Measurements from ENCODE around the gene CAMK1G.

GRCh38 chr1:209584231-209584672 is 738 bp downstream of the CAMK1G start:
- no peak for TF ChIP-seq E2F8 (IDR thresholded peaks at IDR 0.05; ENCODE audit: low read depth, partially characterized antibody)
- no peak for TF ChIP-seq TAF1 (IDR thresholded peaks at IDR 0.05; ENCODE audit: borderline replicate concordance, low read depth, low read length)
- no peak for TF ChIP-seq POLR2A (IDR thresholded peaks at IDR 0.05; ENCODE audit: low read depth, low read length)
- TF ChIP-seq CTCF (IDR thresholded peaks at IDR 0.05 in 2 of 3, conservative IDR thresholded peaks at IDR 0.05 in 1 of 3; ENCODE audit: control insufficient read depth in 2 of 3, extremely low read depth in 1 of 3, insufficient read depth in 1 of 3, low read depth in 3 of 3, low read length in 3 of 3): no peak
- TF ChIP-seq ZNF274 (IDR thresholded peaks at IDR 0.05; ENCODE audit: insufficient read depth, insufficient read length): no peak
- no peak for TF ChIP-seq FOS (IDR thresholded peaks at IDR 0.05; ENCODE audit: borderline replicate concordance, extremely low read depth, insufficient read length)
- TF ChIP-seq EZH2 (IDR thresholded peaks at IDR 0.05; ENCODE audit: borderline replicate concordance, control insufficient read depth, low read depth, low read length): no peak
- TF ChIP-seq CHD4 (IDR thresholded peaks at IDR 0.05): no peak
- no peak for TF ChIP-seq PAX8 (IDR thresholded peaks at IDR 0.05)
- no peak for TF ChIP-seq BACH1 (IDR thresholded peaks at IDR 0.05; ENCODE audit: borderline replicate concordance)
- no peak for TF ChIP-seq STAT1 (conservative IDR thresholded peaks at IDR 0.05)
- TF ChIP-seq SIN3A (IDR thresholded peaks at IDR 0.05; ENCODE audit: low read depth, low read length): no peak

Data from GM12878 (cell line).